Adipocyte (in vitro differentiated cells): ENCODE measurements around the gene PHLPP1.

ENCODE experiments used
- DNase-seq: peaks from one replicate; pipeline ENCODE4 v3.0.0-alpha.2; 2015; ENCODE audit warnings: low read depth
- H3K27me3 ChIP-seq: replicated peaks from 2 replicates; pipeline ENCODE4 v1.7.0; 2013; ENCODE audit warnings: mild to moderate bottlenecking, low read length, moderate library complexity; ENCODE audit not compliant: control insufficient read depth, insufficient read depth
- H3K36me3 ChIP-seq: 2 replicates; pipeline ENCODE4 v1.7.0; 2013; ENCODE audit warnings: low read length, mild to moderate bottlenecking, moderate library complexity; ENCODE audit not compliant: control insufficient read depth, insufficient read depth, severe bottlenecking
- H3K4me1 ChIP-seq: 2 replicates; pipeline ENCODE4 v1.7.0; 2013; ENCODE audit warnings: mild to moderate bottlenecking, low read length, moderate library complexity; ENCODE audit not compliant: control insufficient read depth, insufficient read depth
- H3K4me3 ChIP-seq: 2 replicates; pipeline ENCODE4 v1.7.0; 2013; ENCODE audit warnings: mild to moderate bottlenecking, low read length, moderate library complexity
- H3K9ac ChIP-seq: 2 replicates; pipeline ENCODE4 v1.7.0; 2013; ENCODE audit warnings: mild to moderate bottlenecking, low read length, moderate library complexity
- H3K9me3 ChIP-seq: 2 replicates; pipeline ENCODE4 v1.7.0; 2013; ENCODE audit warnings: mild to moderate bottlenecking, low read length, moderate library complexity; ENCODE audit not compliant: control insufficient read depth

Gene PHLPP1

GRCh38 chr18:62825382-62825781 is 110.0 kb downstream of the PHLPP1 start:
- Histone ChIP-seq H3K9me3 (no peaks in the 10 kb centered on the region), H3K4me3 (no peak overlapping the region), H3K4me1 (peaks cover 9% of the 10 kb centered on the region), H3K27me3 (no peaks in the 10 kb centered on the region), H3K9ac (no peak overlapping the region), H3K36me3 (no peaks in the 10 kb centered on the region)
- no peak for DNase-seq

- DNase-seq = no peak
Measured at GRCh38 chr18:62827397-62827796, 112.1 kb downstream of the PHLPP1 start.

GRCh38 chr18:62828091-62828640 is 112.8 kb downstream of the PHLPP1 start:
- Histone ChIP-seq H3K36me3 (no peaks in the 10 kb centered on the region), H3K4me1 (peaks cover 9% of the 10 kb centered on the region), H3K4me3 (no peak overlapping the region), H3K9ac (no peak overlapping the region), H3K27me3 (no peaks in the 10 kb centered on the region), H3K9me3 (no peaks in the 10 kb centered on the region)
- no peak for DNase-seq

More at GRCh38 chr18:62827397-62827796, 112.1 kb downstream of the PHLPP1 start:
- Histone ChIP-seq H3K4me3 (no peak overlapping the region), H3K27me3 (no peaks in the 10 kb centered on the region), H3K36me3 (no peaks in the 10 kb centered on the region), H3K9me3 (no peaks in the 10 kb centered on the region), H3K4me1 (peaks cover 9% of the 10 kb centered on the region), H3K9ac (no peak overlapping the region)

- Histone ChIP-seq H3K4me3 (no peak overlapping the region), H3K36me3 (no peaks in the 10 kb centered on the region), H3K9ac (no peak overlapping the region), H3K9me3 (no peaks in the 10 kb centered on the region), H3K27me3 (no peaks in the 10 kb centered on the region), H3K4me1 (peaks cover 9% of the 10 kb centered on the region)
- no peak for DNase-seq
Measured at GRCh38 chr18:62828852-62829251, 113.5 kb downstream of the PHLPP1 start.

- Histone ChIP-seq H3K4me3 (no peak overlapping the region), H3K9me3 (no peaks in the 10 kb centered on the region), H3K4me1 (peaks cover 9% of the 10 kb centered on the region), H3K27me3 (no peaks in the 10 kb centered on the region), H3K36me3 (no peaks in the 10 kb centered on the region), H3K9ac (no peak overlapping the region)
- DNase-seq = no peak
Measured at GRCh38 chr18:62829936-62830335, 114.6 kb downstream of the PHLPP1 start.

- Histone ChIP-seq H3K4me3 (no peak overlapping the region), H3K36me3 (no peaks in the 10 kb centered on the region), H3K4me1 (peaks cover 4% of the 10 kb centered on the region), H3K27me3 (no peaks in the 10 kb centered on the region), H3K9ac (no peak overlapping the region), H3K9me3 (no peaks in the 10 kb centered on the region)
- no peak for DNase-seq
Measured at GRCh38 chr18:62832282-62832681, 116.9 kb downstream of the PHLPP1 start.

- Histone ChIP-seq H3K9me3 (no peaks in the 10 kb centered on the region), H3K4me3 (no peak overlapping the region), H3K36me3 (no peaks in the 10 kb centered on the region), H3K9ac (no peak overlapping the region), H3K27me3 (no peaks in the 10 kb centered on the region), H3K4me1 (no peaks in the 10 kb centered on the region)
- DNase-seq = no peak
Measured at GRCh38 chr18:62833494-62833893, 118.2 kb downstream of the PHLPP1 start.

GRCh38 chr18:62834715-62835114 is 119.4 kb downstream of the PHLPP1 start:
- Histone ChIP-seq H3K4me3 (no peak overlapping the region), H3K27me3 (no peaks in the 10 kb centered on the region), H3K36me3 (no peaks in the 10 kb centered on the region), H3K4me1 (no peaks in the 10 kb centered on the region), H3K9ac (no peak overlapping the region), H3K9me3 (no peaks in the 10 kb centered on the region)
- no peak for DNase-seq

- Histone ChIP-seq H3K36me3 (no peaks in the 10 kb centered on the region), H3K27me3 (no peaks in the 10 kb centered on the region), H3K9me3 (no peaks in the 10 kb centered on the region), H3K9ac (no peak overlapping the region), H3K4me3 (no peak overlapping the region), H3K4me1 (peaks cover 10% of the 10 kb centered on the region)
- DNase-seq = no peak
Measured at GRCh38 chr18:62837011-62837410, 121.7 kb downstream of the PHLPP1 start.

GRCh38 chr18:62838475-62839098 is 123.2 kb downstream of the PHLPP1 start:
- no peaks in the 10 kb centered on the region for H3K27me3 ChIP-seq
- H3K9me3 ChIP-seq = no peaks in the 10 kb centered on the region
- H3K4me1 ChIP-seq = peaks cover 10% of the 10 kb centered on the region
- H3K36me3 ChIP-seq = no peaks in the 10 kb centered on the region
- H3K9ac ChIP-seq = no peak overlapping the region
- no peak for DNase-seq
- H3K4me3 ChIP-seq = no peak overlapping the region

- Histone ChIP-seq H3K9me3 (no peaks in the 10 kb centered on the region), H3K4me1 (peaks cover 10% of the 10 kb centered on the region), H3K27me3 (no peaks in the 10 kb centered on the region), H3K9ac (no peak overlapping the region), H3K36me3 (no peaks in the 10 kb centered on the region), H3K4me3 (no peak overlapping the region)
- peak; percentile 22 for DNase-seq
Measured at GRCh38 chr18:62839874-62840713, 124.8 kb downstream of the PHLPP1 start.
